ENCODE results near the gene ZNF598.

Gene ZNF598

GRCh38 chr16:1960665-1961630 lies 48.7 kb downstream of the ZNF598 start (continued):
- TF ChIP-seq ZBTB49 (tag by site-specific recombination; IDR thresholded peaks at IDR 0.05; ENCODE audit: low read depth) (no peak), KLF16 (tag by site-specific recombination; IDR thresholded peaks at IDR 0.05) (no peak; the same call in 1 of the 2 replicates), ZFP41 (tag by site-specific recombination; IDR thresholded peaks at IDR 0.05; ENCODE audit: borderline replicate concordance) (no peak), BCL6B (tag by site-specific recombination; IDR thresholded peaks at IDR 0.05) (no peak), ZNF843 (tag by site-specific recombination; IDR thresholded peaks at IDR 0.05) (no peak; the same call in 1 of the 2 replicates), ZNF248 (tag by site-specific recombination; IDR thresholded peaks at IDR 0.05) (no peak), ZNF580 (tag by site-specific recombination; IDR thresholded peaks at IDR 0.05) (peak; percentile 39; the same call in 1 of the 2 replicates), ZNF175 (tag by site-specific recombination; IDR thresholded peaks at IDR 0.05) (no peak), REPIN1 (tag by site-specific recombination; IDR thresholded peaks at IDR 0.05; ENCODE audit: low read depth) (0 out of 2 replicates have a peak, but pooled peaks have one; percentile 46), GLIS2 (tag by site-specific recombination; IDR thresholded peaks at IDR 0.05) (peak; percentile 45), ZNF777 (tag by site-specific recombination; IDR thresholded peaks at IDR 0.05; ENCODE audit: borderline replicate concordance) (no peak), PRDM6 (tag by site-specific recombination; IDR thresholded peaks at IDR 0.05) (peak; percentile 63; the same call in 1 of the 2 replicates), ZNF529 (tag by site-specific recombination; IDR thresholded peaks at IDR 0.05; ENCODE audit: insufficient replicate concordance) (no peak), ZNF280C (tag by site-specific recombination; IDR thresholded peaks at IDR 0.05) (no peak), ZNF692 (tag by site-specific recombination; IDR thresholded peaks at IDR 0.05) (no peak; the same call in 1 of the 2 replicates), ZNF670 (tag by site-specific recombination; IDR thresholded peaks at IDR 0.05; ENCODE audit: low read depth) (no peak), ZNF416 (tag by site-specific recombination; IDR thresholded peaks at IDR 0.05) (no peak), KLF7 (tag by site-specific recombination; IDR thresholded peaks at IDR 0.05; ENCODE audit: borderline replicate concordance) (no peak), ZNF311 (tag by site-specific recombination; IDR thresholded peaks at IDR 0.05; ENCODE audit: borderline replicate concordance) (no peak), ZNF585B (tag by site-specific recombination; IDR thresholded peaks at IDR 0.05) (no peak), ZIC2 (tag by site-specific recombination; IDR thresholded peaks at IDR 0.05) (peak; percentile 91), ZNF433 (tag by site-specific recombination; IDR thresholded peaks at IDR 0.05; ENCODE audit: low read depth) (no peak), ATF2 (tag by site-specific recombination; IDR thresholded peaks at IDR 0.05; ENCODE audit: low read depth) (no peak), ZBTB6 (tag by site-specific recombination; IDR thresholded peaks at IDR 0.05) (peak; percentile 92), ZNF366 (tag by site-specific recombination; conservative IDR thresholded peaks at IDR 0.05) (peak; percentile 62), EGR2 (tag by site-specific recombination; IDR thresholded peaks at IDR 0.05; ENCODE audit: low read depth) (no peak)
